Neuron (in vitro differentiated cells): ENCODE data around the gene SEL1L.
"Not testable (repeated sequence)": the region's sequence is repeated elsewhere in the genome, so short reads cannot be mapped to it uniquely, and the experiment has no call there.

ENCODE experiments used
- H2AFZ ChIP-seq: one replicate; pipeline ENCODE4 v1.6.1; 2013; ENCODE audit warnings: low read depth, mild to moderate bottlenecking, inconsistent platforms, low read length, moderate library complexity
- H3K27me3 ChIP-seq: one replicate; pipeline ENCODE4 v1.6.1; 2013; ENCODE audit warnings: low read length; ENCODE audit not compliant: insufficient read depth
- H3K36me3 ChIP-seq: one replicate; pipeline ENCODE4 v1.6.1; 2013; ENCODE audit warnings: low read length; ENCODE audit not compliant: insufficient read depth
- H3K4me1 ChIP-seq: one replicate; pipeline ENCODE4 v1.6.1; 2013; ENCODE audit warnings: low read length; ENCODE audit not compliant: insufficient read depth
- H3K4me3 ChIP-seq: 2 replicates; pipeline ENCODE4 v1.5.1; 2013; ENCODE audit warnings: mild to moderate bottlenecking, low read length, moderate library complexity
- H3K9me3 ChIP-seq: one replicate; pipeline ENCODE4 v1.6.1; 2013; ENCODE audit warnings: low read length

SEL1L gene

GRCh38 chr14:81478446-81478845, 55.2 kb downstream of the SEL1L start:
- Histone ChIP-seq H3K36me3 (peaks cover 54% of the 10 kb centered on the region), H2AFZ (no peak overlapping the region), H3K27me3 (no peaks in the 10 kb centered on the region), H3K4me1 (no peaks in the 10 kb centered on the region), H3K9me3 (no peaks in the 10 kb centered on the region), H3K4me3 (no peak overlapping the region)

- H2AFZ ChIP-seq: no peak overlapping the region
- peaks cover 55% of the 10 kb centered on the region for H3K36me3 ChIP-seq
- no peaks in the 10 kb centered on the region for H3K4me1 ChIP-seq
- H3K27me3 ChIP-seq: no peaks in the 10 kb centered on the region
- H3K9me3 ChIP-seq: no peaks in the 10 kb centered on the region
- no peak overlapping the region for H3K4me3 ChIP-seq
Measured at GRCh38 chr14:81476816-81477215, 56.8 kb downstream of the SEL1L start.

GRCh38 chr14:81474685-81475324, 58.8 kb downstream of the SEL1L start:
- Histone ChIP-seq H3K36me3 (peaks cover 44% of the 10 kb centered on the region), H3K9me3 (no peaks in the 10 kb centered on the region), H3K4me1 (no peaks in the 10 kb centered on the region), H3K4me3 (no peak overlapping the region), H2AFZ (no peak overlapping the region), H3K27me3 (no peaks in the 10 kb centered on the region)

GRCh38 chr14:81474148-81474492, 59.5 kb downstream of the SEL1L start:
- no peak overlapping the region for H3K4me3 ChIP-seq
- peaks cover 38% of the 10 kb centered on the region for H3K36me3 ChIP-seq
- no peaks in the 10 kb centered on the region for H3K4me1 ChIP-seq
- no peaks in the 10 kb centered on the region for H3K9me3 ChIP-seq
- H3K27me3 ChIP-seq: no peaks in the 10 kb centered on the region
- H2AFZ ChIP-seq: no peak overlapping the region

GRCh38 chr14:81473456-81474147, 60.1 kb downstream of the SEL1L start:
- H2AFZ ChIP-seq: no peak overlapping the region
- no peak overlapping the region for H3K4me3 ChIP-seq
- H3K27me3 ChIP-seq: no peaks in the 10 kb centered on the region
- no peaks in the 10 kb centered on the region for H3K4me1 ChIP-seq
- H3K9me3 ChIP-seq: no peaks in the 10 kb centered on the region
- H3K36me3 ChIP-seq: peaks cover 34% of the 10 kb centered on the region

GRCh38 chr14:81472096-81472800, 61.4 kb downstream of the SEL1L start:
- no peak overlapping the region for H2AFZ ChIP-seq
- H3K27me3 ChIP-seq: no peaks in the 10 kb centered on the region
- H3K36me3 ChIP-seq: peaks cover 29% of the 10 kb centered on the region
- no peaks in the 10 kb centered on the region for H3K9me3 ChIP-seq
- no peaks in the 10 kb centered on the region for H3K4me1 ChIP-seq
- no peak overlapping the region for H3K4me3 ChIP-seq

- Histone ChIP-seq H3K27me3 (no peaks in the 10 kb centered on the region), H2AFZ (no peak overlapping the region), H3K9me3 (no peaks in the 10 kb centered on the region), H3K4me1 (no peaks in the 10 kb centered on the region), H3K4me3 (no peak overlapping the region), H3K36me3 (peaks cover 17% of the 10 kb centered on the region)
Measured at GRCh38 chr14:81471062-81471461, 62.6 kb downstream of the SEL1L start.

- H3K4me1 ChIP-seq, H3K4me3 ChIP-seq, H3K27me3 ChIP-seq, H3K9me3 ChIP-seq, H2AFZ ChIP-seq: not testable (repeated sequence)
- peaks cover 13% of the 10 kb centered on the region for H3K36me3 ChIP-seq
Measured at GRCh38 chr14:81470557-81470826, 63.2 kb downstream of the SEL1L start.

GRCh38 chr14:81466854-81467253, 66.8 kb downstream of the SEL1L start:
- Histone ChIP-seq H3K4me1 (peaks cover 3% of the 10 kb centered on the region), H3K9me3 (no peaks in the 10 kb centered on the region), H3K27me3 (no peaks in the 10 kb centered on the region), H2AFZ (no peak overlapping the region), H3K4me3 (no peak overlapping the region), H3K36me3 (no peaks in the 10 kb centered on the region)

- Histone ChIP-seq H2AFZ (no peak overlapping the region), H3K4me1 (peaks cover 3% of the 10 kb centered on the region), H3K36me3 (no peaks in the 10 kb centered on the region), H3K27me3 (no peaks in the 10 kb centered on the region), H3K4me3 (no peak overlapping the region), H3K9me3 (no peaks in the 10 kb centered on the region)
Measured at GRCh38 chr14:81465507-81466228, 68.0 kb downstream of the SEL1L start.

GRCh38 chr14:81465003-81465392, 68.7 kb downstream of the SEL1L start:
- Histone ChIP-seq H2AFZ (peak overlapping the region; percentile 94), H3K4me3 (peak overlapping the region; percentile 96)
- not testable (repeated sequence) for H3K27me3 ChIP-seq, H3K4me1 ChIP-seq, H3K9me3 ChIP-seq, H3K36me3 ChIP-seq

GRCh38 chr14:81464253-81465002, 69.2 kb downstream of the SEL1L start:
- no peaks in the 10 kb centered on the region for H3K36me3 ChIP-seq
- H3K4me3 ChIP-seq: peak overlapping the region; percentile 96
- peaks cover 3% of the 10 kb centered on the region for H3K4me1 ChIP-seq
- peak overlapping the region; percentile 94 for H2AFZ ChIP-seq
- no peaks in the 10 kb centered on the region for H3K9me3 ChIP-seq
- no peaks in the 10 kb centered on the region for H3K27me3 ChIP-seq

GRCh38 chr14:81462356-81462755, 71.3 kb downstream of the SEL1L start:
- not testable (repeated sequence) for H3K4me3 ChIP-seq, H3K4me1 ChIP-seq, H2AFZ ChIP-seq, H3K27me3 ChIP-seq, H3K9me3 ChIP-seq, H3K36me3 ChIP-seq
